Panc1 (cell line): ENCODE data around the gene ICE2.

Source experiments
- POLR2AphosphoS5 ChIP-seq: IDR thresholded peaks from 2 replicates; pipeline ENCODE4 v1.6.1; 2012; ENCODE audit warnings: mild to moderate bottlenecking, low read depth, low read length, moderate library complexity
- REST ChIP-seq, 2 experiments: IDR thresholded peaks; 2 replicates each; pipeline ENCODE4 v1.6.1; 2011 to 2012; ENCODE audit warnings: low read depth in 2 of 2, control low read depth in 1 of 2, low read length in 1 of 2, mild to moderate bottlenecking in 1 of 2, moderate library complexity in 1 of 2; ENCODE audit not compliant: insufficient read depth in 1 of 2
- SIN3A ChIP-seq: IDR thresholded peaks from 2 replicates; pipeline ENCODE4 v1.6.1; 2012; ENCODE audit warnings: low read depth, mild to moderate bottlenecking, low read length, moderate library complexity, borderline replicate concordance; ENCODE audit not compliant: insufficient read depth
- TF ChIP-seq, protein P1 (sequence below): fragments of 450-650 bp; IDR thresholded peaks from 2 replicates; pipeline ENCODE4 v1.5.1; 2017; ENCODE audit warnings: mild to moderate bottlenecking

GRCh38 chr15:60379185-60379524 is 99.8 kb downstream of the ICE2 start:
- TF ChIP-seq, protein P1, sequence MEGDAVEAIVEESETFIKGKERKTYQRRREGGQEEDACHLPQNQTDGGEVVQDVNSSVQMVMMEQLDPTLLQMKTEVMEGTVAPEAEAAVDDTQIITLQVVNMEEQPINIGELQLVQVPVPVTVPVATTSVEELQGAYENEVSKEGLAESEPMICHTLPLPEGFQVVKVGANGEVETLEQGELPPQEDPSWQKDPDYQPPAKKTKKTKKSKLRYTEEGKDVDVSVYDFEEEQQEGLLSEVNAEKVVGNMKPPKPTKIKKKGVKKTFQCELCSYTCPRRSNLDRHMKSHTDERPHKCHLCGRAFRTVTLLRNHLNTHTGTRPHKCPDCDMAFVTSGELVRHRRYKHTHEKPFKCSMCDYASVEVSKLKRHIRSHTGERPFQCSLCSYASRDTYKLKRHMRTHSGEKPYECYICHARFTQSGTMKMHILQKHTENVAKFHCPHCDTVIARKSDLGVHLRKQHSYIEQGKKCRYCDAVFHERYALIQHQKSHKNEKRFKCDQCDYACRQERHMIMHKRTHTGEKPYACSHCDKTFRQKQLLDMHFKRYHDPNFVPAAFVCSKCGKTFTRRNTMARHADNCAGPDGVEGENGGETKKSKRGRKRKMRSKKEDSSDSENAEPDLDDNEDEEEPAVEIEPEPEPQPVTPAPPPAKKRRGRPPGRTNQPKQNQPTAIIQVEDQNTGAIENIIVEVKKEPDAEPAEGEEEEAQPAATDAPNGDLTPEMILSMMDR: no peak
- TF ChIP-seq SIN3A: no peak
- TF ChIP-seq POLR2AphosphoS5: no peak
- TF ChIP-seq REST (IDR thresholded peaks at IDR 0.05; ENCODE audit: insufficient read depth in 1 of 2, low read depth in 2 of 2, low read length in 1 of 2): no peak
